Measurements from ENCODE around the gene CCDC102A.
"Not testable (repeated sequence)": the region's sequence is repeated elsewhere in the genome, so short reads cannot be mapped to it uniquely, and the experiment has no call there.

The CCDC102A gene

GRCh38 chr16:57536306-57537193, at the start of gene CCDC102A:
Gene CCDC102A, minus strand, starts transcription at chr16:57536571. Its CDS starts 7,394 bp downstream, at chr16:57529177.
- in situ Hi-C loops (cut with MboI; ENCODE audit: low sequenced_read_pairs): no loop called here

GRCh38 chr16:57585051-57585687, 48.8 kb upstream of the CCDC102A start:
- in situ Hi-C loops (cut with MboI; ENCODE audit: low sequenced_read_pairs): no loop called here

GRCh38 chr16:57579361-57579665, 42.9 kb upstream of the CCDC102A start:
- in situ Hi-C loops (cut with MboI; ENCODE audit: low sequenced_read_pairs): no loop called here

- in situ Hi-C loops (cut with MboI; ENCODE audit: low sequenced_read_pairs): no loop called here
Measured at GRCh38 chr16:57578521-57579360, 42.4 kb upstream of the CCDC102A start.

- in situ Hi-C loops (cut with MboI; ENCODE audit: low sequenced_read_pairs): no loop called here
Measured at GRCh38 chr16:57577691-57578224, 41.4 kb upstream of the CCDC102A start.

DNA sequence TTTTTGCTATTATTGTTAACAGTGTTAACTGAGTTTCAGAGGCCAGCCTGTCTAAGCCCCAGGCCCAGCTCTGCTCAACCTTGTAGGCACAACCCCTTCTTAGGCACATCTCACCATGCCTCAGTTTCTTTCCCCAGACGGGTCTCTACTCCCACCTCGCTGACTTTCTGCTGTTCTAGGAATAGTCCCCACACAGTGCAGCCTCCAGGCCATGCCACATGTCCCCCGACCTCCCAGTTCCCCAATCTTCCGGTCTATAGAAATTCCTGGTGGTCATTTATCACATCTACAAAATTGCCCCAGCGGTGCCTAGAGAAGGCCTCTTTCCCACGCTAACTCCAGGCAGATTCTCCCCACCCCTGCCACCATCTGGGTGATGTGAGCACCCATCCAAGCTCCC, 40.8 kb upstream of the CCDC102A start:
- in situ Hi-C loops (cut with MboI; ENCODE audit: low sequenced_read_pairs): no loop called here

DNA sequence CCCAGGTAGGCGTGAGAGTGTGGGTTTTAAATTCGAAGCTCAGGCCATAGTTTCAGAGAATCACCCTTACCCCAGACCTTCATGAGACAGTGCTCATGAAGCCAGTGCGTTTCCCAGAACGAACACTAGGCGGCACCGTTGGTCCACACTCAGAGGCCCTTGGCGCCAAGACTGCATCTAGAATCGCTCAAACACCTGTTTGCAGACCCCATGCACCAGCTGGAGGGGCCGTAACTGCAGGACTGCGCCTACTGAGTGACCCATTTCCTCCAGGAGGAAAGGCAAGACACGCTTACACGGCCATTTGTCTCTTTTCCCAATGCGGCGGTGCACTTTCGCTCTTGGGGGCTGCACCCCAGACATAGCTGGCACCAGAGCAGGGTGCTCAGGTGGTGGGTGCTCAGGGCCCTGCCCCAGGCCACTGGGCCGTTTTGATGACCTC, 40.1 kb upstream of the CCDC102A start:
- in situ Hi-C loops (cut with MboI; ENCODE audit: low sequenced_read_pairs): no loop called here

GRCh38 chr16:57575468-57576277, 39.3 kb upstream of the CCDC102A start:
- in situ Hi-C loops (cut with MboI; ENCODE audit: low sequenced_read_pairs): no loop called here

GRCh38 chr16:57574646-57575467, 38.5 kb upstream of the CCDC102A start:
- in situ Hi-C loops (cut with MboI; ENCODE audit: low sequenced_read_pairs): no loop called here

DNA sequence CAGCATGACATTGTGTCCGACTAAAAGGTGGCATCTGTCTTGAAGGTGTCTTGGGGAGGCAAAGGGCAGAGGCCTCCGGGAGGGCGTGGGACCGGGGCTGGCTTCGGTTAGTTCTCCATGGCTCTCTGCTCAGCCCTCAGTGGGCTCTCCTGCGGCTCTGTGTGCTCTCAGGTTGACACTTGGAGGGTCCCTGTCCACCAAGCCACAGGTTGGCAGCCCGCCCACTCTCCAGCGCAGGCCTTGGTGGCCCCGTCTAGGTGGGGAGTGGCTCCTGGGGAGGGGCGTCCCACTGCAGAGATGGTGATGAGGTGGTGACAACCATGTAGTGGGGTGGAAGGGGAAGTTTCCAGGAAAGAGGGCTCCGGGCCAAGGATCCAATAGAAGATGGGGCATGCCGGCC, 37.7 kb upstream of the CCDC102A start:
- in situ Hi-C loops (cut with MboI; ENCODE audit: low sequenced_read_pairs): no loop called here

DNA sequence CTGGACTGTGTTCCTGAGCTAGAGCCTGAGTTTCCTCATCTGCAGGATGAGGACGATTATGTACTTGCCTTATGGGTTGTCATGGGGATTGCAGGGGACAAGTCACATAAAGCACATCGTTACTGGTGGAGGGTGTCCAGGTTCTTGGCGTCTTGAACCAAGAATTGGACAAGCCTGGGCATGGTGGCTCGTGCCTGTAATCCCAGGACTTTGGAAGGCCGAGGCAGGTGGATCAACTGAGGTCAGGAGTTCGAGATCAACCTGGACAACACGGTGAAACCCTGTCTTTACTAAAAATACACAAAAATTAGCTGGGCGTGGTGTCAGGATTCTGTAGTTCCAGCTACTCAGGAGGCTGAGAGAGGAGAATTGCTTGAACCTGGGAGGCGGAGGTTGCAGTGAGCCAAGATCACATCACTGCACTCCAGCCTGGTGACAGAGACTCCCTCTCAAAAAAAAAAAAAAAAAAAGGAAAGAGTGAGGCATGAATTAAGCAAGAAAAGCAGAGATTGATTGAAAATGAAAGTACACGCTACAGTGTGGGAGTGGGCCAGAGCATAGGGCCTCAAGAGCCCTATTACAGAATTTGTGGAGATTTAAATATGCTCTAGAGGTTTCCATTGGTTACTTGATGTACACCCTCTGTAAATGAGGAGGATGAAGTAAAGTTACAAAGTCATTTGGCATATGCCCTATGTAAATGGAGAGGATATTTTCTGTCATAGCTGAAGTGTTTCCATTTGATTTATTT, 36.8 kb upstream of the CCDC102A start:
- in situ Hi-C loops (cut with MboI; ENCODE audit: low sequenced_read_pairs): no loop called here

- in situ Hi-C loops (cut with MboI; ENCODE audit: low sequenced_read_pairs): no loop called here
Measured at GRCh38 chr16:57571098-57571497, 34.7 kb upstream of the CCDC102A start.

GRCh38 chr16:57570301-57571070, 34.1 kb upstream of the CCDC102A start:
- in situ Hi-C loops (cut with MboI; ENCODE audit: low sequenced_read_pairs): no loop called here

GRCh38 chr16:57569306-57569946, 33.1 kb upstream of the CCDC102A start:
- in situ Hi-C loops (cut with MboI; ENCODE audit: low sequenced_read_pairs): no loop called here

DNA sequence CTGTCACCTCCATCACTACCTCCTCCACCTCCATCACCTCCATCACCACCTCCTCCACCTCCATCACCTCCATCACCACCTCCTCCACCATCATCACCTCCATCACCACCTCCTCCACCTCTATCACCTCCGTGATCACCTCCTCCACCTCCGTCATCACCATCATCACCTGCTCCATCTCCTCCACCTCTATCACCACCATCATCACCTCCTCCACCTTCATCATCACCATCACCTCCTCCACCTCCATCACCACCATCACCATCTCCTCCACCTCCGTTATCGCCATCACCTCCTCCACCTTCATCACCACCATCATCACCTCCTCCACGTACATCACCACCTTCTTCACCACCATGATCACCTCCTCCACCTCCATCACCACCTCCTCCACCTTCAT, 32.4 kb upstream of the CCDC102A start:
- in situ Hi-C loops (cut with MboI; ENCODE audit: low sequenced_read_pairs): not testable (repeated sequence)

GRCh38 chr16:57568173-57568678, 31.9 kb upstream of the CCDC102A start:
- in situ Hi-C loops (cut with MboI; ENCODE audit: low sequenced_read_pairs): no loop called here

GRCh38 chr16:57567691-57568090, 31.3 kb upstream of the CCDC102A start:
- in situ Hi-C loops (cut with MboI; ENCODE audit: low sequenced_read_pairs): no loop called here
